Osteocyte (in vitro differentiated cells): ENCODE data around the gene MPPED1. TPM values are rescaled to one million over a fixed set of nuclear protein-coding genes. Genes with fewer than 3 reads are reported as not detected.

ENCODE experiments used
- DNase-seq: peaks from one replicate; pipeline ENCODE4 v3.0.0; 2021; ENCODE audit warnings: mixed read lengths; ENCODE audit not compliant: unreplicated experiment; ENCODE audit errors: extremely low spot score
- H3K27ac Mint-ChIP-seq: one replicate; pipeline ENCODE4 v1.8.0; 2021; ENCODE audit warnings: mild to moderate bottlenecking, mixed read lengths; ENCODE audit not compliant: unreplicated experiment
- H3K27me3 Mint-ChIP-seq: one replicate; pipeline ENCODE4 v1.8.0; 2021; ENCODE audit warnings: mixed read lengths; ENCODE audit not compliant: unreplicated experiment
- H3K36me3 Mint-ChIP-seq: one replicate; pipeline ENCODE4 v1.8.0; 2021; ENCODE audit warnings: mixed read lengths; ENCODE audit not compliant: unreplicated experiment
- H3K4me1 Mint-ChIP-seq: one replicate; pipeline ENCODE4 v1.8.0; 2021; ENCODE audit warnings: mixed read lengths; ENCODE audit not compliant: unreplicated experiment
- H3K4me3 Mint-ChIP-seq: one replicate; pipeline ENCODE4 v1.8.0; 2021; ENCODE audit warnings: mild to moderate bottlenecking, moderate library complexity, mixed read lengths; ENCODE audit not compliant: unreplicated experiment
- H3K9me3 Mint-ChIP-seq: one replicate; pipeline ENCODE4 v1.8.0; 2021; ENCODE audit warnings: mixed read lengths; ENCODE audit not compliant: unreplicated experiment
- CTCF ChIP-seq: fragments of 200-600 bp; sonication (generic); IDR thresholded peaks from 2 replicates; pipeline ENCODE4 v1.5.0; 2021; ENCODE audit warnings: antibody characterized with exemption, mild to moderate bottlenecking, moderate library complexity
- total RNA-seq: library from RNA; stranded (reverse); gene quantifications from 2 replicates; pipeline ENCODE4 v1.2.1, GENCODE V29; 2021

MPPED1 gene
- total RNA-seq, 1 donor from 2014 or later: not detected

GRCh38 chr22:43511276-43511910, 99.6 kb downstream of the MPPED1 start:
- no peak for TF ChIP-seq CTCF
- no peak overlapping the region for H3K4me3 Mint-ChIP-seq
- no peaks in the 10 kb centered on the region for H3K9me3 Mint-ChIP-seq
- no peak for DNase-seq
- H3K27ac Mint-ChIP-seq: no peak overlapping the region
- H3K4me1 Mint-ChIP-seq: no peaks in the 10 kb centered on the region
- H3K27me3 Mint-ChIP-seq: no peaks in the 10 kb centered on the region
- no peaks in the 10 kb centered on the region for H3K36me3 Mint-ChIP-seq

- no peak for TF ChIP-seq CTCF
- Mint-ChIP-seq H3K27ac (no peak overlapping the region), H3K4me1 (no peaks in the 10 kb centered on the region), H3K36me3 (no peaks in the 10 kb centered on the region), H3K4me3 (no peak overlapping the region), H3K9me3 (no peaks in the 10 kb centered on the region), H3K27me3 (no peaks in the 10 kb centered on the region)
- DNase-seq: no peak
Measured at GRCh38 chr22:43512279-43512678, 100.5 kb downstream of the MPPED1 start.

DNA sequence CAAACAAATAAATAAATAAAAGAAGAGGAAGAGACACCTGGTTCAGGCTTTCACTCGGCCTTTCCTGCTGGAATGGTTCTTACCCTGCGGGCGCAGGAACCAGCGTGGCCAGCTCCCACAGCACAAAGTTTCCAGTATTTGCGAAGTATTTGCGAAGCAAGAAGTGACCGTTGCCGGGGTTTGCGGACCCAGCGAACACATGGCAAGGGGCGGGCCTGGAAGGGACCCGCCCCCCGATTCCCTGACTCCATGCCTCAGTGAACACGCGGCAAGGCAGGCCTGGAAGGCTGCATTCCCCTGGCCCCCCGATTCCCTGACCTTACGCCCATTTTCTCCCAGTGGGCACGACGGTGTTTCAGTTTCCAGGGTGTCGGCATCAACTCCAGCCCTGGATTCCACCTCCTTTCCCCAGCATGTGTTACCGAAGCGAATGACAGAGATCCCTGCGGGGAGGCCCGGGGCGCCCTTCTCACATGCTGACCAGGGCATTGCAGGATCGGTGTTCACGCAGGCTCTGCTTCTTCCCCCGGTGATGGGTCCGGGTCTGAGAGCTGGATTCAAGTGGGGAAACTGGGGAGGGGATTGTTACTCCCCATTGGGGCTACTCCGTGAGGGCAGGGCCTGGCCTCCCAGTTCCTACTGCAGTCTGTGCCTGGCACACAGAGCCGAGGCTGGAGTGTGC, 102.8 kb downstream of the MPPED1 start:
- TF ChIP-seq CTCF: no peak
- Mint-ChIP-seq H3K4me3 (no peak overlapping the region), H3K9me3 (no peaks in the 10 kb centered on the region), H3K27ac (no peak overlapping the region), H3K36me3 (no peaks in the 10 kb centered on the region), H3K4me1 (no peaks in the 10 kb centered on the region), H3K27me3 (no peaks in the 10 kb centered on the region)
- DNase-seq: no peak

DNA sequence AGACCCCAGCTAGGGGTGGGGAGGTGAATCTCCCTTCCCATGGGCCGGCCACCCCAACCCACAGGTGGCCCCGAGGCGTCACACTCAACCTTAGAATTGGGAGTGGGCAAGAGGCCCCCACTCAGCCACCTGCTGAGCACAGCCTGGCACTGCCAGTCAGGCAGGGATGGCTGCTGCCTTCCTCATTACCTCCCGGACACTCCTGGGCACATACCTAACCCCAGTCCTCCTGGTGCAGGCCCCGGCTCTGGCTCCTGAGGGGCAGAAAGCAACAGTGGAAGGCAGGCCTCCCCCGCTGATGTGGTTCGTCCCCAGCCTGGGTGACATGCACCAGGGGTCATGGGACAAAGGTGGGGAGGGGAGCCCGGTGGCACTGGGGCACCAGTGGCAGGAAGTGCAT, 103.6 kb downstream of the MPPED1 start:
- H3K4me3 Mint-ChIP-seq: no peak overlapping the region
- no peaks in the 10 kb centered on the region for H3K36me3 Mint-ChIP-seq
- no peaks in the 10 kb centered on the region for H3K27me3 Mint-ChIP-seq
- no peak for TF ChIP-seq CTCF
- DNase-seq: no peak
- H3K4me1 Mint-ChIP-seq: no peaks in the 10 kb centered on the region
- H3K9me3 Mint-ChIP-seq: no peaks in the 10 kb centered on the region
- no peak overlapping the region for H3K27ac Mint-ChIP-seq

GRCh38 chr22:43515902-43516301, 104.1 kb downstream of the MPPED1 start:
- no peak overlapping the region for H3K27ac Mint-ChIP-seq
- no peaks in the 10 kb centered on the region for H3K4me1 Mint-ChIP-seq
- DNase-seq: no peak
- H3K36me3 Mint-ChIP-seq: no peaks in the 10 kb centered on the region
- no peak overlapping the region for H3K4me3 Mint-ChIP-seq
- no peaks in the 10 kb centered on the region for H3K27me3 Mint-ChIP-seq
- H3K9me3 Mint-ChIP-seq: no peaks in the 10 kb centered on the region
- no peak for TF ChIP-seq CTCF
